NCI-H1092 (cell line): ENCODE results near the gene TNS1.

ENCODE experiments used
- DNase-seq: peaks from one replicate; lab custom pipeline; 2025; lab: John Stamatoyannopoulos, UW

TNS1 gene

GRCh38 chr2:217929757-217930707 lies 72.8 kb downstream of the TNS1 start:
- DNase-seq, result no peak

GRCh38 chr2:217929272-217929671 lies 73.5 kb downstream of the TNS1 start:
- DNase-seq, result no peak

GRCh38 chr2:217928324-217929181 lies 74.2 kb downstream of the TNS1 start:
- DNase-seq, result no peak

- DNase-seq, result no peak
Measured at GRCh38 chr2:217927601-217928323, 75.0 kb downstream of the TNS1 start.

- no peak for DNase-seq
Measured at GRCh38 chr2:217926801-217927200, 76.0 kb downstream of the TNS1 start.

GRCh38 chr2:217924346-217924901 lies 78.4 kb downstream of the TNS1 start:
- DNase-seq, result no peak

GRCh38 chr2:217923007-217923686 lies 79.6 kb downstream of the TNS1 start:
- DNase-seq, result no peak

GRCh38 chr2:217922101-217923006 lies 80.4 kb downstream of the TNS1 start:
- DNase-seq, result no peak

GRCh38 chr2:217920879-217921603 lies 81.8 kb downstream of the TNS1 start:
- DNase-seq, result no peak

- no peak for DNase-seq
Measured at GRCh38 chr2:217919781-217920351, 82.9 kb downstream of the TNS1 start.

GRCh38 chr2:217919204-217919603 lies 83.6 kb downstream of the TNS1 start:
- no peak for DNase-seq

- no peak for DNase-seq
Measured at GRCh38 chr2:217918308-217919024, 84.3 kb downstream of the TNS1 start.

GRCh38 chr2:217916504-217917254 lies 86.1 kb downstream of the TNS1 start:
- no peak for DNase-seq

- DNase-seq, result no peak
Measured at GRCh38 chr2:217915706-217916105, 87.1 kb downstream of the TNS1 start.

GRCh38 chr2:217914878-217915277 lies 87.9 kb downstream of the TNS1 start:
- no peak for DNase-seq

- DNase-seq, result no peak
Measured at GRCh38 chr2:217914078-217914477, 88.7 kb downstream of the TNS1 start.

GRCh38 chr2:217913436-217913835 lies 89.4 kb downstream of the TNS1 start:
- no peak for DNase-seq
